Measurements from ENCODE around the gene STUB1. TPM values are rescaled to one million over a fixed set of nuclear protein-coding genes. Genes with fewer than 3 reads are reported as not detected.

Gene STUB1
- 145 and 207 TPM in 2 replicates for total RNA-seq (2014; rRNA removed; shearing (Covaris generic))

GRCh38 chr16:679814-680624 is at the start of gene STUB1:
TSS of gene STUB1 (plus strand) at chr16:680410. CDS start at chr16:680526, 116 bp downstream.
- in situ Hi-C loops (cut with HindIII; ENCODE audit: low sequenced_read_pairs), result no loop called here
- DNase-seq (ENCODE audit: low spot score), result peak; percentile 75

GRCh38 chr16:630815-631405 is 49.3 kb upstream of the STUB1 start, which contains the start of gene WFIKKN1:
TSS of gene WFIKKN1 (plus strand) at chr16:630985. CDS start at chr16:631254, 269 bp downstream.
- in situ Hi-C loops (cut with HindIII; ENCODE audit: low sequenced_read_pairs), result no loop called here
- no peak for DNase-seq (ENCODE audit: low spot score)

- in situ Hi-C loops (cut with HindIII; ENCODE audit: low sequenced_read_pairs), result no loop called here
- DNase-seq (ENCODE audit: low spot score), result no peak
These were observed 48.3 kb upstream of the STUB1 start for GRCh38 chr16:631808-632358.

GRCh38 chr16:632486-633335 is 47.5 kb upstream of the STUB1 start:
- in situ Hi-C loops (cut with HindIII; ENCODE audit: low sequenced_read_pairs), result no loop called here
- DNase-seq (ENCODE audit: low spot score), result no peak

GRCh38 chr16:633336-634050 is 46.7 kb upstream of the STUB1 start:
- no peak for DNase-seq (ENCODE audit: low spot score)
- in situ Hi-C loops (cut with HindIII; ENCODE audit: low sequenced_read_pairs), result no loop called here

- no peak for DNase-seq (ENCODE audit: low spot score)
- in situ Hi-C loops (cut with HindIII; ENCODE audit: low sequenced_read_pairs), result no loop called here
These were observed 46.0 kb upstream of the STUB1 start for GRCh38 chr16:634051-634670.

GRCh38 chr16:634996-635395 is 45.2 kb upstream of the STUB1 start:
- in situ Hi-C loops (cut with HindIII; ENCODE audit: low sequenced_read_pairs), result no loop called here
- DNase-seq (ENCODE audit: low spot score), result no peak

- no peak for DNase-seq (ENCODE audit: low spot score)
- in situ Hi-C loops (cut with HindIII; ENCODE audit: low sequenced_read_pairs), result no loop called here
These were observed 44.5 kb upstream of the STUB1 start for GRCh38 chr16:635573-636205.

GRCh38 chr16:636206-637080 is 43.8 kb upstream of the STUB1 start, which contains the start of gene METTL26:
TSS of gene METTL26 (minus strand) at chr16:636305. CDS start at chr16:636290, 15 bp downstream.
- peak; percentile 97 for DNase-seq (ENCODE audit: low spot score)
- in situ Hi-C loops (cut with HindIII; ENCODE audit: low sequenced_read_pairs), result no loop called here

- in situ Hi-C loops (cut with HindIII; ENCODE audit: low sequenced_read_pairs), result no loop called here
- peak; percentile 95 for DNase-seq (ENCODE audit: low spot score)
These were observed 42.9 kb upstream of the STUB1 start for GRCh38 chr16:637081-638018.

- in situ Hi-C loops (cut with HindIII; ENCODE audit: low sequenced_read_pairs), result no loop called here
- DNase-seq (ENCODE audit: low spot score), result peak; percentile 49
These were observed 42.1 kb upstream of the STUB1 start for GRCh38 chr16:638034-638543.

GRCh38 chr16:638836-639235 is 41.4 kb upstream of the STUB1 start:
- no peak for DNase-seq (ENCODE audit: low spot score)
- in situ Hi-C loops (cut with HindIII; ENCODE audit: low sequenced_read_pairs), result no loop called here

GRCh38 chr16:640614-641013 is 39.6 kb upstream of the STUB1 start:
- in situ Hi-C loops (cut with HindIII; ENCODE audit: low sequenced_read_pairs), result no loop called here
- DNase-seq (ENCODE audit: low spot score), result no peak

- in situ Hi-C loops (cut with HindIII; ENCODE audit: low sequenced_read_pairs), result no loop called here
- peak; percentile 83 for DNase-seq (ENCODE audit: low spot score)
These were observed 38.7 kb upstream of the STUB1 start, which contains the start of gene MCRIP2 for GRCh38 chr16:641326-642188. TSS of gene MCRIP2 (plus strand) at chr16:641828. CDS start at chr16:641992, 164 bp downstream.
